Activated CD8-positive, alpha-beta memory T cell treated with anti-CD3 and anti-CD28 coated beads for 4 hours (primary cell): Measurements from ENCODE around the gene GALNT2.

ENCODE experiments used
- DNase-seq, 2 donors: peaks; one replicate each; pipeline ENCODE4 v3.0.0-alpha.2; 2020; ENCODE audit warnings: low read depth in 2 of 2

GALNT2 gene

GRCh38 chr1:230319014-230319747 is 252.1 kb downstream of the GALNT2 start:
- no peak for DNase-seq

- DNase-seq, result no peak
Observed at GRCh38 chr1:230320804-230321203, 253.8 kb downstream of the GALNT2 start.

- DNase-seq, result no peak
Observed at GRCh38 chr1:230321341-230321740, 254.3 kb downstream of the GALNT2 start.

- DNase-seq, result no peak
Observed at GRCh38 chr1:230321741-230322420, 254.8 kb downstream of the GALNT2 start.

GRCh38 chr1:230322421-230322756 is 255.4 kb downstream of the GALNT2 start:
- DNase-seq, result no peak

GRCh38 chr1:230322967-230323547 is 256.0 kb downstream of the GALNT2 start:
- DNase-seq, result no peak

- DNase-seq, result no peak
Observed at GRCh38 chr1:230323686-230324085, 256.6 kb downstream of the GALNT2 start.

GRCh38 chr1:230326971-230327891 is 260.2 kb downstream of the GALNT2 start:
- no peak for DNase-seq

GRCh38 chr1:230327892-230328284 is 260.9 kb downstream of the GALNT2 start:
- DNase-seq, result no peak

GRCh38 chr1:230328342-230329015 is 261.4 kb downstream of the GALNT2 start:
- no peak for DNase-seq

- no peak for DNase-seq
Observed at GRCh38 chr1:230330157-230330556, 263.1 kb downstream of the GALNT2 start.
